Endothelial cell of umbilical vein (primary cell): ENCODE data around the gene NCBP1. TPM values are rescaled to one million over a fixed set of nuclear protein-coding genes. Genes with fewer than 3 reads are reported as not detected.

ENCODE experiments used
- BruUV-seq: library from RNA; stranded (reverse); fragments of 400-500 nt; replicated peaks from 2 replicates; lab custom pipeline; 2021; lab: Mats Ljungman, UMichigan
- CTCF ChIA-PET: fragments of 300-600, 350-600 bp; sonication (Branson Sonifier 250); formaldehyde crosslinking; loops from one replicate; lab custom pipeline; 2021; ENCODE audit warnings: antibody characterized with exemption, inconsistent platforms; lab: Charles Lee
- POLR2A ChIA-PET: fragments of 300-600, 350-600 bp; sonication (Branson Sonifier 250); formaldehyde crosslinking; loops from one replicate; lab custom pipeline; 2021; ENCODE audit warnings: antibody characterized with exemption, inconsistent platforms; lab: Charles Lee
- DNase-seq: peaks from one replicate; pipeline ENCODE4 v3.0.0-alpha.2; 2011; ENCODE audit warnings: low read depth, low spot score
- FAIRE-seq: peaks from 2 replicates; lab custom pipeline; 2011; peaks lifted over from hg19 to GRCh38; lab: Jason Lieb, UNC
- H2AFZ ChIP-seq: 2 replicates; pipeline ENCODE4 v1.6.0; 2012; ENCODE audit warnings: low read depth, low read length, control low read depth, inconsistent platforms
- H3K27ac ChIP-seq: 2 replicates; pipeline ENCODE4 v1.5.1; 2011; ENCODE audit warnings: low read depth, mild to moderate bottlenecking, control low read depth, low read length, moderate library complexity; ENCODE audit not compliant: insufficient read depth
- H3K27me3 ChIP-seq, 2 experiments: 2 replicates each; pipeline versions ENCODE4 v1.6.0 to v1.6.1; 2011; ENCODE audit warnings: low read length in 2 of 2, mixed read lengths in 1 of 2; ENCODE audit not compliant: control insufficient read depth in 2 of 2, insufficient read depth in 2 of 2
- H3K36me3 ChIP-seq, 2 experiments: 2 replicates in 1 of 2; 3 replicates in 1 of 2; pipeline ENCODE4 v1.5.1; 2011; ENCODE audit warnings: low read length in 2 of 2, mild to moderate bottlenecking in 1 of 2, moderate library complexity in 1 of 2; ENCODE audit not compliant: control insufficient read depth in 2 of 2, insufficient read depth in 2 of 2; ENCODE audit errors: extremely low read depth in 1 of 2
- H3K4me1 ChIP-seq: 3 replicates; pipeline ENCODE4 v1.5.1; 2011; ENCODE audit warnings: mild to moderate bottlenecking, low read length; ENCODE audit not compliant: control insufficient read depth, insufficient read depth; ENCODE audit errors: extremely low read depth
- H3K4me2 ChIP-seq: 2 replicates; pipeline ENCODE4 v1.6.1; 2011; ENCODE audit warnings: low read length, control low read depth, mixed read lengths; ENCODE audit not compliant: insufficient read depth
- H3K4me3 ChIP-seq, 3 experiments: fragments of 200-600 bp in 1 of 3; sonication (generic), shearing (Covaris generic) in 1 of 3; replicated peaks in 1 of 3; 2 replicates each; pipeline ENCODE4 v1.5.1; 2011 to 2016; ENCODE audit warnings: control low read depth in 3 of 3, low read length in 3 of 3, mild to moderate bottlenecking in 2 of 3, inconsistent platforms in 1 of 3, low read depth in 1 of 3, moderate library complexity in 1 of 3; ENCODE audit not compliant: insufficient read depth in 1 of 3
- H3K79me2 ChIP-seq: 2 replicates; pipeline ENCODE4 v1.6.0; 2012; ENCODE audit warnings: low read length, inconsistent platforms; ENCODE audit not compliant: control insufficient read depth, insufficient read depth
- H3K9ac ChIP-seq: replicated peaks from 2 replicates; pipeline ENCODE3; 2011; ENCODE audit warnings: low read length, control low read depth; ENCODE audit not compliant: insufficient read depth; ENCODE audit errors: extremely low read depth
- H3K9me1 ChIP-seq: replicated peaks from 3 replicates; pipeline ENCODE4 v1.6.0; 2011; ENCODE audit warnings: mild to moderate bottlenecking, low read length; ENCODE audit not compliant: control insufficient read depth, insufficient read depth; ENCODE audit errors: extremely low read depth
- H3K9me3 ChIP-seq: replicated peaks from 2 replicates; pipeline ENCODE4 v1.5.1; 2012; ENCODE audit warnings: low read length, inconsistent platforms; ENCODE audit not compliant: control insufficient read depth, insufficient read depth
- H4K20me1 ChIP-seq: replicated peaks from 2 replicates; pipeline ENCODE3; 2011; ENCODE audit warnings: mild to moderate bottlenecking, low read length; ENCODE audit not compliant: control insufficient read depth, insufficient read depth; ENCODE audit errors: extremely low read depth
- CTCF ChIP-seq, 2 donors: IDR thresholded peaks; 1 replicate in 1 of 2; 2 replicates in 1 of 2; pipeline ENCODE4 v1.5.1; 2011; ENCODE audit warnings: low read length in 2 of 2, mild to moderate bottlenecking in 2 of 2, moderate library complexity in 2 of 2, control low read depth in 1 of 2, inconsistent platforms in 1 of 2, low read depth in 1 of 2; ENCODE audit not compliant: insufficient read depth in 1 of 2; ENCODE audit errors: extremely low read depth in 1 of 2
- EZH2 ChIP-seq: IDR thresholded peaks from 2 replicates; pipeline ENCODE4 v1.6.1; 2012; ENCODE audit warnings: borderline replicate concordance, low read depth, mild to moderate bottlenecking, moderate library complexity, low read length, inconsistent platforms; ENCODE audit not compliant: severe bottlenecking
- FOS ChIP-seq: IDR thresholded peaks from 2 replicates; pipeline ENCODE4 v1.6.1; 2011; ENCODE audit warnings: mild to moderate bottlenecking, low read length, moderate library complexity, borderline replicate concordance; ENCODE audit not compliant: insufficient read depth
- GATA2 ChIP-seq: IDR thresholded peaks from 2 replicates; pipeline ENCODE4 v1.7.0; 2011; ENCODE audit warnings: low read depth, mild to moderate bottlenecking, moderate library complexity, mixed read lengths, low read length; ENCODE audit not compliant: insufficient read length, insufficient read depth
- JUN ChIP-seq: IDR thresholded peaks from 2 replicates; pipeline ENCODE4 v1.6.1; 2011; ENCODE audit warnings: borderline replicate concordance, low read depth; ENCODE audit not compliant: insufficient read length, insufficient read depth
- MAX ChIP-seq: IDR thresholded peaks from 2 replicates; pipeline ENCODE4 v1.6.1; 2011; ENCODE audit not compliant: insufficient read depth, insufficient read length
- MYC ChIP-seq: IDR thresholded peaks from one replicate; pipeline ENCODE4 v1.6.1; 2011; ENCODE audit warnings: mild to moderate bottlenecking, low read depth, low read length
- POLR2A ChIP-seq: IDR thresholded peaks from 2 replicates; pipeline ENCODE4 v1.6.1; 2012; ENCODE audit warnings: low read depth, mild to moderate bottlenecking, control low read depth, low read length
- POLR2AphosphoS5 ChIP-seq: IDR thresholded peaks from 2 replicates; pipeline ENCODE4 v1.6.1; 2012; ENCODE audit warnings: low read depth, mild to moderate bottlenecking, control low read depth, low read length, moderate library complexity; ENCODE audit not compliant: insufficient read depth
- dilution Hi-C: fragments of 300-500 bp; cut with MboI; formaldehyde crosslinking; loops from one replicate; pipeline ENCODE4 v1.15.0; 2019; ENCODE audit warnings: low sequenced_read_pairs; ENCODE audit not compliant: extremely low pct_ligation_motif_present
- intact Hi-C: fragments of 100-400 bp; cut with micrococcal nuclease; formaldehyde crosslinking; loops from one replicate; pipeline ENCODE4 v1.10.0; 2022
- polyA plus RNA-seq, 4 experiments: library from polyadenylated mRNA; depleted of rRNA in 3 of 4; stranded (reverse) in 3 of 4; unstranded in 1 of 4; fragments of >200 nt; gene quantifications; 2 replicates each; pipeline versions ENCODE4 v1.2.1 to v1.2.3, GENCODE V29; 2011 to 2012; ENCODE audit warnings: missing spikeins in 1 of 4
- total RNA-seq: library from RNA; stranded (reverse); gene quantifications from 2 replicates; pipeline ENCODE4 v1.2.3, GENCODE V29; 2021

The NCBP1 gene
- total and polyA plus RNA-seq, 2 donors (not counting 3 experiments of a cell fraction or from before 2014, with no cell fraction given): 10.9 to 45.3 TPM

- no peak overlapping the region for H3K4me2 ChIP-seq
- peaks cover 8% of the 10 kb centered on the region in 2 experiments for H3K27me3 ChIP-seq
- no peaks in the 10 kb centered on the region for H3K36me3 ChIP-seq
- H3K79me2 ChIP-seq: no peaks in the 10 kb centered on the region
- H2AFZ ChIP-seq: no peak overlapping the region
- DNase-seq: peak; percentile 68
- no peaks in the 10 kb centered on the region for H4K20me1 ChIP-seq
- no peak overlapping the region for H3K9ac ChIP-seq
- H3K4me3 ChIP-seq: no peak overlapping the region
- dilution Hi-C loops (no loop called here), intact Hi-C loops (no loop called here)
- H3K9me1 ChIP-seq: no peaks in the 10 kb centered on the region
- no TSS peak for BruUV-seq
- ChIA-PET CTCF (interaction anchor here (1.7 to 15.7 kb wide), 2 partner anchors 24 to 122 kb away, joined by 5 to 775 read pairs; no protein-coding TSS in a partner anchor), POLR2A (interaction anchor here (0.6 kb wide), 2 partner anchors 81 to 86 kb away, joined by 3 read pairs; no protein-coding TSS in a partner anchor)
- no peak for FAIRE-seq
- H3K27ac ChIP-seq: no peak overlapping the region
- H3K4me1 ChIP-seq: no peaks in the 10 kb centered on the region
- no peak for TF ChIP-seq POLR2A
- no peak for TF ChIP-seq CTCF (IDR thresholded peaks at IDR 0.05; ENCODE audit: extremely low read depth in 1 of 2, insufficient read depth in 1 of 2, low read depth in 1 of 2, low read length in 2 of 2)
- no peak for TF ChIP-seq FOS
- no peak for TF ChIP-seq POLR2AphosphoS5
- no peak for TF ChIP-seq GATA2
- no peak for TF ChIP-seq JUN
- no peak for TF ChIP-seq EZH2
- TF ChIP-seq MAX: no peak
- no peak for TF ChIP-seq MYC
- H3K9me3 ChIP-seq: no peaks in the 10 kb centered on the region
Observed at GRCh38 chr9:97592126-97592525, 41.5 kb upstream of the NCBP1 start.
